ENCODE data around the gene MRM2. TPM values are rescaled to one million over a fixed set of nuclear protein-coding genes. Genes with fewer than 3 reads are reported as not detected.

MRM2 gene
- 10 to 100 TPM in 3 of 5 experiments, 1 to 10 TPM in 2; 7.1 to 30.7 (median 20.0) TPM for total RNA-seq
- polyA plus RNA-seq, result 10 to 100 TPM; 37.8 to 58.3 TPM
- not detected for total RNA-seq

DNA sequence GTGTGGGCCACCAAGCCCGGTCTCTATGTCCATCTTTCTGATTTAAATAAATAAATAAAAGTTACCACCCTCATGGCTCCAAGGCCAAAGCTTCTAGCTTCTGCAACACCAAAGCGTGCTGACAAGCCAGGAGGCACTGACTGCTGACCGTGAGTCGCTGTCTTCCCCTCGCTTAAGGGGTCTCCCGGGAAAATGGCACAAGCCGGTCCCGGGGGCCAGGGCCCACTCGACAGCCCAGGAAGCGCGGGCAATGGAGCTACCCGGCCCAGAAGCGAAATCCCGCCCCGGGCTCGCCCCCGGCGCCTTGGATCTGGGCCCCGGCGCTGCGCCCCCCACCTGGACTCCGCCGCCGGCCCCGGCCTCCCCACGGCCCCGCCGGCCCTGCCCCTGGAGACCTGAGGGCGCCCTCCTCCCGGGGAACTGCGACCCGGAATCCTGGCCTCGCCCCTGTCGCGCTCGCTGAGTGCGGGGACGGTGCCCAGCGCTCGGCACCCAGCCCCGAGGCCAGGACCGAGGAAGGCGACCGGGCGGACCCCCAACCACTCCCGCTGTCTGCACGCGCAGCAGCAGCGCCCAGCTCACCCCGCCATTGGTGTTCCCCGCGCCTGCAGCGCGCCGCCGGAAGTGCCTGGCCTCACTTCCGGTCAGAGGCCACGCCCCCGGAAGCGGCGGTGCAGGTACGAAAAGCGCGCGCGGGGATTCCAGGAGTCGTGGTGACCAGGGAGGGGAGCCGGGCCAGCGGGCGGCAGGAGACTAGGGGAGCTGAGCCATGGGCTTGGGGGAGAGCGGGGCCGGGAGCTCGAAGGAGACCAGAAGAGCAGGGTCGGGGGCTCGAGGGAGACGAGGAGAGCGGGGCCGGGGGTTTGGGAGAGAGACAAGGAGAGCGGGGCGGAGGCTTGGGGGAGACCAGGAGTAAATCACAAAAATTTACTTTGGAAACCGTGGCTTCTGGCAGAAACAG is at the start of gene MRM2, which contains the start of gene NUDT1:
TSS of gene MRM2 (minus strand) at position 626 of the 961 bp plus-strand sequence. CDS start at position 590, 36 bp downstream.
TSS of gene NUDT1 (plus strand) at position 647 of the 961 bp plus-strand sequence. CDS start 2,349 bp downstream, outside the sequence.
- peak within 1 kb of the TSS; percentile 86 for H3K27ac ChIP-seq (ENCODE audit: low read depth, low read length)
- CTCF ChIA-PET, result interaction anchor here (0.5 to 1.1 kb wide), 3 partner anchors 228 to 1644 kb away, joined by 3 read pairs; no protein-coding TSS in a partner anchor
- ATAC-seq (peak; percentile 72), DNase-seq (peak; percentile 36 to 89 (median 53))
- peak within 1 kb of the TSS; percentile 81 for H3K4me3 ChIP-seq (ENCODE audit: low read length)
- Mint-ChIP-seq H3K4me1 (peaks cover 6 to 37% (median 19%) of the 10 kb centered on the region in 7 donors), H3K4me3 (peak within 1 kb of the TSS; percentile 84 to 98 (median 90)), H3K36me3 (peaks cover 0 to 5% (median 0%) of the 10 kb centered on the region in 5 donors), H3K9me3 (peaks cover 0 to 2% (median 0%) of the 10 kb centered on the region in 11 donors), H3K27ac (peak within 1 kb of the TSS; percentile 83 to 98 (median 89)), H3K27me3 (no peaks in the 10 kb centered on the region)
- H3K36me3 ChIP-seq (ENCODE audit: control insufficient read depth in 2 of 3, insufficient read depth in 3 of 3, low read length in 3 of 3), result peaks cover 0 to 35% (median 0%) of the 10 kb centered on the region in 3 experiments
- no peaks in the 10 kb centered on the region for H3K27me3 ChIP-seq (ENCODE audit: control insufficient read depth in 2 of 2, insufficient read depth in 2 of 2, low read length in 2 of 2)
- intact Hi-C loops (cut with micrococcal nuclease), result loop anchor here (1.0 to 10.0 kb wide), 4 partner anchors 10 to 297 kb away; partner anchors contain the start of genes MAD1L1 (in 2 of the 2) and SNX8 (in 1 of the 2)
- peaks cover 0 to 5% of the 10 kb centered on the region in 2 donors for H3K4me1 ChIP-seq (ENCODE audit: control insufficient read depth in 2 of 2, insufficient read depth in 2 of 2, low read length in 2 of 2)
- POLR2A ChIA-PET, result interaction anchor here (0.7 to 1.5 kb wide), 3 partner anchors 10 to 112 kb away, joined by 4 to 12 read pairs (median 6); partner anchors contain the start of gene MAD1L1
- H3K9me3 ChIP-seq (ENCODE audit: control insufficient read depth in 2 of 3, low read length in 3 of 3), result no peaks in the 10 kb centered on the region

DNA sequence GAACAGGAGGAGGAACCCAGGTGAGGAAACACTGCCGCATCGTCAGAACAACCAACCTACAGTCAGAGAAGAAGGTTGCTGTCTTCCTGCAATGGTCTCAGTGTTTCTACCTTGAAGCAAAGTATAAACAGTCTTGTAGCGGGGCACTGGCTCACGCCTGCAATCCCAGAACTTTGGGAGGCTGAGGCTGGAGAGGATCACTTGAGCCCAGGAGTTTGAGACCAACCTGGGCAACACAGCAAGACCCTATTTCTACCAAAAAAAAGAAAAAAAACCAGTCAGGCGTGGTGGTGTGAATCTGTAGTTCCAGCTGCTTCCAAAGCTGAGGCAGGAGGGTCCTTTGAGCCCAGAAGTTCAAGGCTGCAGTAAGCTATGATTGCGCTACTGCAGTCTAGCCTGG is 48.9 kb upstream of the MRM2 start:
- Histone ChIP-seq H3K4me1 (ENCODE audit: control insufficient read depth in 2 of 2, insufficient read depth in 2 of 2, low read length in 2 of 2) (no peaks in the 10 kb centered on the region), H3K36me3 (ENCODE audit: control insufficient read depth in 2 of 3, insufficient read depth in 3 of 3, low read length in 3 of 3) (no peaks in the 10 kb centered on the region), H3K27me3 (ENCODE audit: control insufficient read depth in 2 of 2, insufficient read depth in 2 of 2, low read length in 2 of 2) (no peaks in the 10 kb centered on the region), H3K27ac (ENCODE audit: low read depth, low read length) (no peak overlapping the region), H3K4me3 (ENCODE audit: low read length) (no peak overlapping the region), H3K9me3 (ENCODE audit: control insufficient read depth in 2 of 3, low read length in 3 of 3) (no peaks in the 10 kb centered on the region)
- Mint-ChIP-seq H3K27ac (no peak overlapping the region), H3K9me3 (peaks cover 0 to 1% (median 0%) of the 10 kb centered on the region in 11 donors), H3K36me3 (peaks cover 0 to 4% (median 3%) of the 10 kb centered on the region in 5 donors), H3K4me1 (peaks cover 0 to 3% (median 0%) of the 10 kb centered on the region in 7 donors), H3K27me3 (no peaks in the 10 kb centered on the region), H3K4me3 (no peak overlapping the region)
- intact Hi-C loops (cut with micrococcal nuclease), result no loop called here
- ATAC-seq, result no peak
- CTCF ChIA-PET, result no interaction called here
- POLR2A ChIA-PET, result no interaction called here
- DNase-seq, result no peak

DNA sequence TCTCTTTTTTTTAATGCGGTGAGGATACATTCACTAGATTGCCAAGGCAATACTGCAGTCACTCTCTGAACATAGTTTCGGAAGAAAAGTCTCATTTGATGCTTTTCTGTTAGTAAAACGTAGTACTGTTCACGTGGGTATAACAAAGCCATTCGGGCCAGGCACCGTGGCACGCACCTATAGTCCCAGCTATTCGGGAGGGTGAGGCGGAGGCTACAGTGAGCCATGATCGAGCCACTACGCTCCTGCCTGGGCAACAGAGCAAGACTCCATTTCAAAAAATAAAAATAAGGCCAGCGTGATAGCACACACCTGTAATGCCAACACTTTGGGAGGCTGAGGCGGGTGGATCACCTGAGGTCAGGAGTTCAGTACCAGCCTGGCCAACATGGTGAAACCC is 47.6 kb upstream of the MRM2 start:
- Histone ChIP-seq H3K4me1 (ENCODE audit: control insufficient read depth in 2 of 2, insufficient read depth in 2 of 2, low read length in 2 of 2) (no peaks in the 10 kb centered on the region), H3K4me3 (ENCODE audit: low read length) (no peak overlapping the region), H3K9me3 (ENCODE audit: control insufficient read depth in 2 of 3, low read length in 3 of 3) (no peaks in the 10 kb centered on the region), H3K27ac (ENCODE audit: low read depth, low read length) (no peak overlapping the region), H3K27me3 (ENCODE audit: control insufficient read depth in 2 of 2, insufficient read depth in 2 of 2, low read length in 2 of 2) (no peaks in the 10 kb centered on the region), H3K36me3 (ENCODE audit: control insufficient read depth in 2 of 3, insufficient read depth in 3 of 3, low read length in 3 of 3) (no peaks in the 10 kb centered on the region)
- DNase-seq (no peak), ATAC-seq (no peak)
- ChIA-PET POLR2A (no interaction called here), CTCF (no interaction called here)
- Mint-ChIP-seq H3K27me3 (no peaks in the 10 kb centered on the region), H3K27ac (no peak overlapping the region), H3K36me3 (peaks cover 0 to 4% (median 3%) of the 10 kb centered on the region in 5 donors), H3K4me3 (no peak overlapping the region), H3K9me3 (peaks cover 0 to 1% (median 0%) of the 10 kb centered on the region in 11 donors), H3K4me1 (peaks cover 0 to 3% (median 0%) of the 10 kb centered on the region in 7 donors)
- intact Hi-C loops (cut with micrococcal nuclease), result no loop called here

DNA sequence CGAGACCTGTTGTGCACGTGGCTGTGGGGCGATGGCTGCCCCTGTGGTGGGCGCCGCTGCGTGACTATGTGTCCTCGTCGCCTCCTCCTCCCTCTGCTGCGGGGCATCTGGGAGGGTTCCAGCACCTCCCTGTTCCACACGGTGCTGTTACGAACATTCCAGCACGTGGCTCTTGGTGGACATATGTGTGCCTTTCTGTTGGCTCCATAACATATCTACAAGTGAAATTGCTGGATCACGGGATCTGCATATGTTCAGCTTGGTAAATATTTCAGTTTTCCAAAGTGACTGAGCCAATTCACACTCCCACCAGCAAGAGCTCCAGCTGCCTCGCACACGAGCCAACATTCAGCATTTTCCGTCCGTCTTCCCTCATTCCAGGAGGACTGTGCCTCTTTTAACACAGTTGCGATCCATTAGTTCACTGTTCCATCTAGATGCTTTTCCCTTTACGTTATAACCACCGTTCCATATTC is 47.1 kb upstream of the MRM2 start:
- no peak overlapping the region for H3K27ac Mint-ChIP-seq
- POLR2A ChIA-PET, result no interaction called here
- H3K36me3 Mint-ChIP-seq, result peaks cover 0 to 4% (median 3%) of the 10 kb centered on the region in 5 donors
- CTCF ChIA-PET, result no interaction called here
- peaks cover 0 to 1% (median 0%) of the 10 kb centered on the region in 11 donors for H3K9me3 Mint-ChIP-seq
- H3K27me3 Mint-ChIP-seq, result no peaks in the 10 kb centered on the region
- DNase-seq (no peak), ATAC-seq (no peak)
- no peak overlapping the region for H3K4me3 ChIP-seq (ENCODE audit: low read length)
- intact Hi-C loops (cut with micrococcal nuclease), result no loop called here
- no peak overlapping the region for H3K4me3 Mint-ChIP-seq
- H3K27me3 ChIP-seq (ENCODE audit: control insufficient read depth in 2 of 2, insufficient read depth in 2 of 2, low read length in 2 of 2), result no peaks in the 10 kb centered on the region
- H3K27ac ChIP-seq (ENCODE audit: low read depth, low read length), result no peak overlapping the region
- H3K4me1 ChIP-seq (ENCODE audit: control insufficient read depth in 2 of 2, insufficient read depth in 2 of 2, low read length in 2 of 2), result no peaks in the 10 kb centered on the region
- no peaks in the 10 kb centered on the region for H3K36me3 ChIP-seq (ENCODE audit: control insufficient read depth in 2 of 3, insufficient read depth in 3 of 3, low read length in 3 of 3)
- peaks cover 0 to 3% (median 0%) of the 10 kb centered on the region in 7 donors for H3K4me1 Mint-ChIP-seq
- H3K9me3 ChIP-seq (ENCODE audit: control insufficient read depth in 2 of 3, low read length in 3 of 3), result no peaks in the 10 kb centered on the region

DNA sequence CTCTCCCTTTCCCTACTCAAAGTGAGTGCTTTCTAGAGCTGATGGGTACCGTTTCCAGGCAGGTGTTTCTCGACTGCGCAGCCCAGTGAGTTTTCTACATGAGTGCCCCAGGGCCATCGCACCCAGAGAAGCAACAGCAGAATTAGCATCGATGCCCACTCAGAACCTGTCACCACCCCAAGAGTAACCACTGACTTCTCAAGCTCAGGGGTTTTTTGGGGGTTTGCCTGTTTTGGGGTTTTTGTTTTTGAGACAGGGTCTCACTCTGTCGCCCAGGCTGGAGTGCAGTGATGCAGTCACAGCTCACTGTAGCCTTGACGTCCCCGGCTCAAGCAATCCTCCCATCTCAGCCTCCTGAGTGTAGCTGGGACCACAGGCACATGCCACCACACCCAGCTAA is 46.5 kb upstream of the MRM2 start:
- POLR2A ChIA-PET, result no interaction called here
- no peak overlapping the region for H3K27ac Mint-ChIP-seq

GRCh38 chr7:2287745-2288144 is 45.7 kb upstream of the MRM2 start:
- ATAC-seq, result no peak
- CTCF ChIA-PET, result no interaction called here

More for the DNA sequence above, 46.5 kb upstream of the MRM2 start:
- intact Hi-C loops (cut with micrococcal nuclease), result no loop called here
- no peak for DNase-seq
- no peaks in the 10 kb centered on the region for H3K36me3 ChIP-seq (ENCODE audit: control insufficient read depth in 2 of 3, insufficient read depth in 3 of 3, low read length in 3 of 3)
- H3K4me3 ChIP-seq (ENCODE audit: low read length), result no peak overlapping the region
- CTCF ChIA-PET, result no interaction called here
- no peak for ATAC-seq
- H3K9me3 ChIP-seq (ENCODE audit: control insufficient read depth in 2 of 3, low read length in 3 of 3), result no peaks in the 10 kb centered on the region
- Mint-ChIP-seq H3K27me3 (no peaks in the 10 kb centered on the region), H3K9me3 (peaks cover 0 to 1% (median 0%) of the 10 kb centered on the region in 11 donors), H3K4me1 (peaks cover 0 to 3% (median 0%) of the 10 kb centered on the region in 7 donors), H3K36me3 (peaks cover 0 to 4% (median 3%) of the 10 kb centered on the region in 5 donors), H3K4me3 (no peak overlapping the region)
- no peak overlapping the region for H3K27ac ChIP-seq (ENCODE audit: low read depth, low read length)
- H3K4me1 ChIP-seq (ENCODE audit: control insufficient read depth in 2 of 2, insufficient read depth in 2 of 2, low read length in 2 of 2), result no peaks in the 10 kb centered on the region
- H3K27me3 ChIP-seq (ENCODE audit: control insufficient read depth in 2 of 2, insufficient read depth in 2 of 2, low read length in 2 of 2), result no peaks in the 10 kb centered on the region

More at GRCh38 chr7:2287745-2288144, 45.7 kb upstream of the MRM2 start:
- peaks cover 0 to 4% (median 3%) of the 10 kb centered on the region in 5 donors for H3K36me3 Mint-ChIP-seq
- H3K4me3 ChIP-seq (ENCODE audit: low read length), result no peak overlapping the region
- no peaks in the 10 kb centered on the region for H3K27me3 ChIP-seq (ENCODE audit: control insufficient read depth in 2 of 2, insufficient read depth in 2 of 2, low read length in 2 of 2)
- DNase-seq, result no peak
- no peak overlapping the region for H3K27ac Mint-ChIP-seq
- peaks cover 0 to 3% (median 0%) of the 10 kb centered on the region in 7 donors for H3K4me1 Mint-ChIP-seq
- no peaks in the 10 kb centered on the region for H3K36me3 ChIP-seq (ENCODE audit: control insufficient read depth in 2 of 3, insufficient read depth in 3 of 3, low read length in 3 of 3)
- H3K9me3 Mint-ChIP-seq, result peaks cover 0 to 1% (median 0%) of the 10 kb centered on the region in 11 donors
- intact Hi-C loops (cut with micrococcal nuclease), result no loop called here
- H3K27ac ChIP-seq (ENCODE audit: low read depth, low read length), result no peak overlapping the region
- POLR2A ChIA-PET, result no interaction called here
- no peak overlapping the region for H3K4me3 Mint-ChIP-seq
- no peaks in the 10 kb centered on the region for H3K27me3 Mint-ChIP-seq
- no peaks in the 10 kb centered on the region for H3K9me3 ChIP-seq (ENCODE audit: control insufficient read depth in 2 of 3, low read length in 3 of 3)
- no peaks in the 10 kb centered on the region for H3K4me1 ChIP-seq (ENCODE audit: control insufficient read depth in 2 of 2, insufficient read depth in 2 of 2, low read length in 2 of 2)
